A673 (cell line): ENCODE results near the gene HDAC7. TPM values are rescaled to one million over a fixed set of nuclear protein-coding genes. Genes with fewer than 3 reads are reported as not detected.

Source experiments
- Bru-seq: library from RNA; stranded (reverse); fragments of 400-500 nt; gene quantifications from one replicate; lab custom pipeline; 2021; lab: Mats Ljungman, UMichigan
- BruChase-seq, 2 experiments: library from RNA; stranded (reverse); fragments of 400-500 nt; gene quantifications; one replicate each; lab custom pipeline; 2021; lab: Mats Ljungman, UMichigan
- BruUV-seq: library from RNA; stranded (reverse); fragments of 400-500 nt; replicated peaks from 2 replicates; lab custom pipeline; 2021; lab: Mats Ljungman, UMichigan
- CTCF ChIA-PET: fragments of 300-600 bp; sonication (Branson Sonifier 250); formaldehyde crosslinking; loops from one replicate; lab custom pipeline; 2022; ENCODE audit warnings: antibody characterized with exemption; lab: Charles Lee
- POLR2A ChIA-PET: fragments of 300-600 bp; sonication (Branson Sonifier 250); formaldehyde crosslinking; loops from one replicate; lab custom pipeline; 2022; ENCODE audit warnings: antibody characterized with exemption; ENCODE audit not compliant: low non-redundant PET; lab: Charles Lee
- DNase-seq: peaks from one replicate; pipeline ENCODE4 v3.0.0-alpha.2; 2015; ENCODE audit warnings: low spot score
- H3K27ac ChIP-seq: fragments of 200-600 bp; sonication (generic); 2 replicates; pipeline ENCODE4 v1.5.1; 2016; ENCODE audit warnings: mixed run types, low read depth, mild to moderate bottlenecking, mixed read lengths, antibody characterized with exemption, low read length; ENCODE audit not compliant: poor library complexity, severe bottlenecking
- H3K27me3 ChIP-seq: fragments of 200-600 bp; sonication (generic); replicated peaks from 2 replicates; pipeline ENCODE4 v1.6.1; 2017; ENCODE audit warnings: mixed run types, low read depth, mild to moderate bottlenecking, mixed read lengths, antibody characterized with exemption, low read length; ENCODE audit not compliant: insufficient read depth, poor library complexity
- H3K36me3 ChIP-seq: fragments of 200-600 bp; sonication (generic); 2 replicates; pipeline ENCODE4 v1.6.1; 2016; ENCODE audit warnings: mixed run types, mild to moderate bottlenecking, mixed read lengths, antibody characterized with exemption, low read length; ENCODE audit not compliant: insufficient read depth, poor library complexity, severe bottlenecking
- H3K4me1 ChIP-seq: fragments of 200-600 bp; sonication (generic); 2 replicates; pipeline ENCODE4 v1.6.1; 2017; ENCODE audit warnings: mixed run types, mild to moderate bottlenecking, mixed read lengths, antibody characterized with exemption, low read length; ENCODE audit not compliant: insufficient read depth, poor library complexity, severe bottlenecking
- H3K4me3 ChIP-seq: fragments of 200-600 bp; sonication (generic); 2 replicates; pipeline ENCODE4 v1.5.1; 2016; ENCODE audit warnings: low read depth, mixed run types, mild to moderate bottlenecking, mixed read lengths, low read length; ENCODE audit not compliant: poor library complexity, severe bottlenecking
- H3K9me3 ChIP-seq: fragments of 200-600 bp; sonication (generic); 2 replicates; pipeline ENCODE4 v1.6.1; 2016; ENCODE audit warnings: mixed run types, low read depth, mild to moderate bottlenecking, mixed read lengths, antibody characterized with exemption, low read length; ENCODE audit not compliant: poor library complexity, severe bottlenecking
- EZH2 ChIP-seq: fragments of 200-600 bp; sonication (generic); IDR thresholded peaks from 2 replicates; pipeline ENCODE4 v1.6.1; 2017; ENCODE audit warnings: borderline replicate concordance, low read depth, mild to moderate bottlenecking, mixed read lengths, antibody characterized with exemption, low read length; ENCODE audit not compliant: poor library complexity, severe bottlenecking
- intact Hi-C: fragments of 100-400 bp; cut with micrococcal nuclease; formaldehyde crosslinking; loops from one replicate; pipeline ENCODE4 v1.10.0; 2022; ENCODE audit not compliant: unreplicated experiment
- long read RNA-seq: library from polyadenylated mRNA; stranded (forward); transcript quantifications from one replicate; pipeline ENCODE4 v2.0.0, GENCODE V29; 2022
- total RNA-seq: library from RNA; stranded (reverse); gene quantifications from 2 replicates; pipeline ENCODE4 v1.2.3, GENCODE V29; 2021
- TF ChIP-seq, protein P1 (sequence below): fragments of 300-800, 200-600 bp; sonication (generic); conservative IDR thresholded peaks from 2 replicates; pipeline ENCODE4 v1.5.1; 2017; ENCODE audit warnings: low read depth, mild to moderate bottlenecking, antibody characterized with exemption, low read length, moderate library complexity, mixed read lengths

The HDAC7 gene
- total RNA-seq: 58.9 and 63.0 TPM in 2 replicates
- Bru-seq, nascent RNA: percentile 65 among the genes with signal in this experiment
- BruChase-seq, experiment 1, labeled RNA remaining after a 2-hour chase: percentile 69 among the genes with signal in this experiment
- percentile 76 among the genes with signal in this experiment for BruChase-seq, experiment 2, labeled RNA remaining after a 6-hour chase
- long read RNA-seq, full-length matches to known transcripts: 6 of 47 reads
- long read RNA-seq, partial matches to known transcripts: 28 of 47 reads
- long read RNA-seq, other reads (novel, unspliced or antisense): 13 of 47 reads

DNA sequence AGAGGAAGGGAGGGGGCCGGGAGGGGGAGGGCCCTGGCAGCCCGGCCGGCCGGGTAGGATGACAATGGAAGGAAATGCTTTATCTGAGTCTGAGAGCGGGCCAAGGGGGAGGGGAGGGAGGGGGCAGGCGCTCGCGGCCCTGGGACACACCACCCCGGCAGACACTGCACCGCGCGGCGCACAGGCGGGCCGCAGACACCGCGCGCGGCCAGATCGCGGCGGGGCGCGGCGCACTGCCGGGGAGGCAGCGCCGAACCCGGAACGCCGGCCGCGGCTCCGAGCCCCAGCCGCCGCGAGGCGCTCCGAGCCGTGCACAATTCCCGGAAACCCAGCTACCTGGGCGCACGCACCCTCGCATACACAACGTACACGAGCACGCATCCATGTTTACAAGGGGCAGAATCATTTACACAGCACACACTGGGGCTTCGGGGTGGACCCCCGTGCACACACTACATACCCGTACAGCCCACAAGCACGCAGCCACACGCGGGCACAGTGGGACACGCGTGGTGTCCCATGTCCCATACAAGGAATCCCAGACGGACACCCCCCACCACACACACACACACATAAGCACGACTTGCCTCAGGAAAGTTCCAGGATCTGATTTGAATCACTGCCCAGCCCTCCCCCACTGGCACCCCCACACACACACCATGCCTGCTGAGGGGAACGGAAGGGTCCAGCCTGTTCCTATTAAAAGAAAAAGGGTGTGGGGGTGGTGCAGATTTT is at the start of gene HDAC7:
TSS of gene HDAC7 (minus strand) at position 8 of the 735 bp plus-strand sequence. CDS start 118 bp downstream, outside the sequence.
- no TSS peak for BruUV-seq
- DNase-seq: peak; percentile 88
- no peaks in the 10 kb centered on the region for H3K9me3 ChIP-seq
- POLR2A ChIA-PET: interaction anchor here (0.7 kb wide), 1 partner anchor 12 kb away, joined by 3 read pairs; no protein-coding TSS in a partner anchor
- no peak for TF ChIP-seq EZH2
- peak within 1 kb of the TSS; percentile 70 for H3K4me3 ChIP-seq
- CTCF ChIA-PET: interaction anchor here (1.3 kb wide), 1 partner anchor 18 kb away, joined by 10 read pairs; no protein-coding TSS in a partner anchor
- no peaks in the 10 kb centered on the region for H3K27me3 ChIP-seq
- peaks cover 45% of the 10 kb centered on the region for H3K4me1 ChIP-seq
- intact Hi-C loops: no loop called here
- H3K36me3 ChIP-seq: no peaks in the 10 kb centered on the region
- peak within 1 kb of the TSS; percentile 76 for H3K27ac ChIP-seq

- Histone ChIP-seq H3K27me3 (no peaks in the 10 kb centered on the region), H3K9me3 (no peaks in the 10 kb centered on the region), H3K4me1 (no peaks in the 10 kb centered on the region), H3K27ac (no peak overlapping the region), H3K36me3 (no peaks in the 10 kb centered on the region), H3K4me3 (no peak overlapping the region)
- BruUV-seq: no TSS peak
- POLR2A ChIA-PET: no interaction called here
- no peak for TF ChIP-seq EZH2
- TF ChIP-seq, protein P1, sequence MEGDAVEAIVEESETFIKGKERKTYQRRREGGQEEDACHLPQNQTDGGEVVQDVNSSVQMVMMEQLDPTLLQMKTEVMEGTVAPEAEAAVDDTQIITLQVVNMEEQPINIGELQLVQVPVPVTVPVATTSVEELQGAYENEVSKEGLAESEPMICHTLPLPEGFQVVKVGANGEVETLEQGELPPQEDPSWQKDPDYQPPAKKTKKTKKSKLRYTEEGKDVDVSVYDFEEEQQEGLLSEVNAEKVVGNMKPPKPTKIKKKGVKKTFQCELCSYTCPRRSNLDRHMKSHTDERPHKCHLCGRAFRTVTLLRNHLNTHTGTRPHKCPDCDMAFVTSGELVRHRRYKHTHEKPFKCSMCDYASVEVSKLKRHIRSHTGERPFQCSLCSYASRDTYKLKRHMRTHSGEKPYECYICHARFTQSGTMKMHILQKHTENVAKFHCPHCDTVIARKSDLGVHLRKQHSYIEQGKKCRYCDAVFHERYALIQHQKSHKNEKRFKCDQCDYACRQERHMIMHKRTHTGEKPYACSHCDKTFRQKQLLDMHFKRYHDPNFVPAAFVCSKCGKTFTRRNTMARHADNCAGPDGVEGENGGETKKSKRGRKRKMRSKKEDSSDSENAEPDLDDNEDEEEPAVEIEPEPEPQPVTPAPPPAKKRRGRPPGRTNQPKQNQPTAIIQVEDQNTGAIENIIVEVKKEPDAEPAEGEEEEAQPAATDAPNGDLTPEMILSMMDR: no peak
- CTCF ChIA-PET: no interaction called here
- intact Hi-C loops: no loop called here
- no peak for DNase-seq
Measured at GRCh38 chr12:47868552-47869031, 48.9 kb upstream of the HDAC7 start.

DNA sequence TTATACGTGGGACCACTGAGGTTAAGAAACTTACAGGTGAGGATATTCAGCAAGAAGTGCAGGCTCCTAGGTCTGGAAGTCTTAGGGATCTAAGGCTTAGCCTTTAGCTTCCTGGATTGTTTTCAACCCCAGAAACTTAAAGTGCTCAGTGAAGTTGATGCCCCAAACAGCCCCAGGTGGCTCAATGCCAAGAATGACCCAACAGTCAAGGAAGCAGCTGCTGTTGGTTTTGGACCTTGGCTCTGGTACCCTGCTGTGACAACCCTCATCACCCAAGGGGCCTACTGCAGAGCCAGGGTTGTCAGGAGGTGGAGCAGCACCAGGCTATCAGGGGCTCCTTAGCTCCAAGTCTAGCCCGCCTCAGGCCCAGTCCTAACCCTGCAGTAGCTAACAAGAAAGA is 48.3 kb upstream of the HDAC7 start:
- H3K27me3 ChIP-seq: no peaks in the 10 kb centered on the region
- intact Hi-C loops: no loop called here
- TF ChIP-seq, protein P1: no peak
- no peak for TF ChIP-seq EZH2
- ChIA-PET POLR2A (no interaction called here), CTCF (no interaction called here)
- no peak overlapping the region for H3K27ac ChIP-seq
- no TSS peak for BruUV-seq
- no peaks in the 10 kb centered on the region for H3K36me3 ChIP-seq
- no peak for DNase-seq
- H3K4me1 ChIP-seq: no peaks in the 10 kb centered on the region
- H3K4me3 ChIP-seq: no peak overlapping the region
- H3K9me3 ChIP-seq: no peaks in the 10 kb centered on the region
